Vagina (tissue), 2 donors: ENCODE results near the gene SLC25A47.

Experiments used
- POLR2A ChIP-seq, 2 donors: fragments of 450-650 bp; IDR thresholded peaks; one replicate each; pipeline ENCODE4 v1.6.1; 2017; ENCODE audit warnings: antibody characterized with exemption in 2 of 2, mild to moderate bottlenecking in 2 of 2, moderate library complexity in 2 of 2
- TF ChIP-seq, protein P1 (sequence below), 3 experiments: fragments of 450-650 bp in 2 of 3; fragments of 200-600 bp in 1 of 3; sonication (generic) in 1 of 3; IDR thresholded peaks; one replicate each; pipeline ENCODE4 v1.5.1; 2017 to 2019; ENCODE audit warnings: antibody characterized with exemption in 3 of 3, mild to moderate bottlenecking in 2 of 3, moderate library complexity in 2 of 3

DNA sequence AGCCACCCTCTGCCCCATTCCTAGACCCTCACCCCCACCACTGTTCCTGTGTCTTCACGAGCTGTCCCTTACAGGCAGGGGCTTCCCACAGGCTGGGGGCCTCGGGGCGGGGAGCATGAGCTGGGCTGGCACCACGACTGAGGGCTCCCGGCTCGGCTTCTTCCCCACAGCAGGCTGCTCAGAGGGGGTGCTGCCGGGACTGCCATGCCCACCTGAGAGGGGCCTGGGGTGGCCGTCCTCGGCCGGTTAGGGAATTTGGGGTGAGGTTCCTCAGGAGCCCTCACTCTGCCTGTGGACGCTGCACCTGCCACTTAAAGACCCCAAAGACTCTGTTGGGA lies 6.8 kb downstream of the SLC25A47 start:
- TF ChIP-seq, protein P1, sequence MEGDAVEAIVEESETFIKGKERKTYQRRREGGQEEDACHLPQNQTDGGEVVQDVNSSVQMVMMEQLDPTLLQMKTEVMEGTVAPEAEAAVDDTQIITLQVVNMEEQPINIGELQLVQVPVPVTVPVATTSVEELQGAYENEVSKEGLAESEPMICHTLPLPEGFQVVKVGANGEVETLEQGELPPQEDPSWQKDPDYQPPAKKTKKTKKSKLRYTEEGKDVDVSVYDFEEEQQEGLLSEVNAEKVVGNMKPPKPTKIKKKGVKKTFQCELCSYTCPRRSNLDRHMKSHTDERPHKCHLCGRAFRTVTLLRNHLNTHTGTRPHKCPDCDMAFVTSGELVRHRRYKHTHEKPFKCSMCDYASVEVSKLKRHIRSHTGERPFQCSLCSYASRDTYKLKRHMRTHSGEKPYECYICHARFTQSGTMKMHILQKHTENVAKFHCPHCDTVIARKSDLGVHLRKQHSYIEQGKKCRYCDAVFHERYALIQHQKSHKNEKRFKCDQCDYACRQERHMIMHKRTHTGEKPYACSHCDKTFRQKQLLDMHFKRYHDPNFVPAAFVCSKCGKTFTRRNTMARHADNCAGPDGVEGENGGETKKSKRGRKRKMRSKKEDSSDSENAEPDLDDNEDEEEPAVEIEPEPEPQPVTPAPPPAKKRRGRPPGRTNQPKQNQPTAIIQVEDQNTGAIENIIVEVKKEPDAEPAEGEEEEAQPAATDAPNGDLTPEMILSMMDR (IDR thresholded peaks at IDR 0.05): no peak
- TF ChIP-seq POLR2A (IDR thresholded peaks at IDR 0.05): no peak
